HG03108 (cell line): ENCODE data around the gene LRRC8B.

Source experiments
- ATAC-seq: cut with Tn5 transposase; IDR thresholded peaks from one replicate; pipeline ENCODE4 v1.9.1; 2021; ENCODE audit warnings: moderate library complexity; ENCODE audit not compliant: unreplicated experiment

Gene LRRC8B

DNA sequence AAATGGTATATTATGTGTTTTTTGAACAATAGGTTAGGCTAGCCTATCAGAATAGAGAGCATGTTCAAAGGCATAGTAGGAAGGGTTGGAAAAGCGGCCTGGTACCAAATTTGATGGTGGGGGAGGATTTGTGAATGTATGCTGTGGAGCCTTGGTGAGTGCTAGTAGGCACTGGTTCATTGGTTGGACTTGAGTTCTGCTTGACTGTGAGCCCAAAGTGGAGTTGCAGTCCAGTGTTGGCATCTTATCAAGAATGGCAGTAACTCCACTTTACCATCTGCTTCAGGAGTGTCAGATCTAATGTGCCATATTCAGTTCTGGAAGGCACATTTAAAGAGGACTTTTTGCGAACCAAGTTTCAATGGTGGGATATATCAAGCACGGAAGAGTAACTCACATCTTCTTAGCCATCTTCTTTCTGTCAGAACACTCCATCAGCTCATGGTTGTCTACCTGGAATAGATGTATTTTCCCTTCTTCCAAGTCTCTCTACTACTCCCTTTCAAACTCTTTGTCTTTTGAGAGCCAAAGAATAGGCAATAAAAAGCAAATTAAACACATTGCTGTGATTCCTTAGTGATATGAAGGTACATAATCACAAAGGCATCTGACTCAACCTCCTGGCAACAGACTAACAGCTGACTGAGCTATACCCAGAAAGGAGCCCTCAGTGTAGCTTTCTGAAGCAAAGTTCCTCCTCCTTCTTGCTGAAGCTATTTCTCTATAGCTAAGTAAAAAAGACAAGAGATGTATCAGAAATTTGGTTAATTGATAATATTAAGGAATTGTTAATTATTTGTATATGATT, 21.7 kb downstream of the LRRC8B start:
- ATAC-seq: no peak

DNA sequence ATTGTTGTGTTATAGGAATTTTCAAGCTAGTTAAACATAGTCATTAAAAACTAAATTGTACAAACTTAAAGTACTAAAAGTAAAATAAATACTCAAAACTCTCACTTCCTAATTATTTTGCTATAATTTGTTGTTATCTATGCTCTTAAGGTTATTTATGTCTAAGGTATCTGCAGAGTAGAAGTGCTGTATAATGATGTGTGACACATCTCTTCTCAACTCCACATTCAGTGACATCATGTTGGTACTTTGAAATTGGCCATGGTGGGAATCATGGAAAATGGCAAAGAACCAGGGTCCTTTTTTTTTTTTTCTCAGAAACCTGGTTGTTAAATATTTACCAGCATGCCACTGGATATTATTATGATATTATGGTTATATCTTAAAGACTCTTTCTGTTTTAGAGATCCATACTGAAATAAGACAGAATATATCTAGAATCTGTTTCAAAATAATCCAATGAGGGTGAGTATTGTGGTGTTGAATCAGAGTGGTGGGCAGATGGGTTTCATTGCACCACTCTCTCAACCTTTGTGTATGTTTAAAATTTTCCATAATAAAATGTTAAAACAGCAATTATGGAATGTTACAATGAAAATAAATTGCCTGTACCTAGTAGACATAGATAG, 22.4 kb downstream of the LRRC8B start:
- no peak for ATAC-seq

DNA sequence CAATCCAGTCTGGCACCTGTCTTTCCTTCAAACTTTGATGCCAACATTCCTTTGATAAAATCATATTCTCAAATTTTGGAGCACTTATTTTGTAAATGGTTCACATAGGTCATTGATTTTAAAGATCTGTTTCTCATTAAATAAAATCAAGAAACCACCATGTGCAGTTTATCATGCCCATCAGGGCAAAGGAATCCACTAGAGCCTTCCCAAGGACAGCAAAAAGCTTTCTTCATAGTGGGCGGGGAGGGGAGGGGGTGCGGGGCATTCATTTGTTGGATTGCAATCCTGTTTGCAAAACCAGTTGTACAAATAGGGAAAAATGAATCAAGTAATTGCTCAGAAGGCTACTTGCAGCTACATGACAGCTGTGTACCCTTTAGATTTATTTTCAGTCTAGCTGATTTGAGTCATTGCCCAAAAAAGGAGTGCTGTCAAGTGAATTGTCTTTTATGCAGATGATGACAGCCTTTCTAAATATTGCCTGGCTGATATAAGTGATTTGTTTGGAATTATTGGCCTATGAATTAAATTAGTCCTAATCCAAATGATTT, 23.0 kb downstream of the LRRC8B start:
- no peak for ATAC-seq

DNA sequence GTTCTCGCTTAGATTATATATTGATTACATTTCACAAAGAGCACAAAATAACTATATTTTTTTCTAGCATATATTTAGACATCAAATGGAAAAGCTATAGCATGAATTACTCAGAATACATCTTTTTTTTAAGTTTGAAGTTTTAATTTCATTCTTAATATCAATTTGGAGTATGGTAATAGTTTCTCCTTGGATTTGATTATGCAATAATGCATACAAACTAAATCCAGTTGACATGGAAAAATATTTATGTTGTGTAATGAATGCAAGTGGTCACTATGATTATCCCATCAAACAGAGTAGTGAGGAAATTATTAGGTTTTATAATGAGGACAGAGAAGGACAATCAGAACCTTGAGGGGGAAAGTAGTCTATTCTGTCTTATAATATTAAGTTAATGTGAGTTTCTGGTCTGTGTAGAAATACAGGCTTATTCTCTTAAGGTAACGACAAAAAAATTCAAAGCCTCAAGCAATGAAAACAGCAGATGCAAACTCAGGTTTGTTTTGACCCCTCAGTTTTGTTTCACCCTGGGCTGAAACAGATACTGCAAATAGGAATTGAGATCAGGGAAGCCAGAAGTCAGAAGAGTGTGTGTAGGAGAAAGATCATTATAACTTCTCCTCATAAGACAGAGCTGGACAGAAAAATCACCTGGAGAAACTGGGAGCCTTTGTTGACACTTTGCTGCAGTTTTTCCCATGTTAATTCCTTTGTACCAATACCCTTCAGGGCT, 23.7 kb downstream of the LRRC8B start:
- ATAC-seq: no peak

DNA sequence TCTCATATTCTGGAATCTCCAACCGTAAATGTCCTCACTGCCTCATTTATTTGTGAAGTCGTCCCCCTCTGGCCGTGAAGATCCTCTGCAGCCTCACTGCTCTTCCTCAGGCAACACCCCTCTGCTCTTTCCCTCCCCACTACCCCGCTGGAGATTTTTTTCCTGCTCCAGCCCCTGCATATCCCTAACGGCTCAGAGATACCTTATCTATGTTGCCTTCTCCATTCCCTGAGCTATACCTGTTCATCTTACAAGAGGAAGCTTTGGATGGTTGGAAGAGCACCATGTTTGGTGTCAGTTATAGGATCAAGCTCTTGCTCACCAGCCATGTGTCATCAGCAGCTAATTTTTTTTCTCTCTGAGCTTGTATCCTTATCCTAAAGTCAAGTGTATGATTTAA, 26.4 kb downstream of the LRRC8B start:
- no peak for ATAC-seq

DNA sequence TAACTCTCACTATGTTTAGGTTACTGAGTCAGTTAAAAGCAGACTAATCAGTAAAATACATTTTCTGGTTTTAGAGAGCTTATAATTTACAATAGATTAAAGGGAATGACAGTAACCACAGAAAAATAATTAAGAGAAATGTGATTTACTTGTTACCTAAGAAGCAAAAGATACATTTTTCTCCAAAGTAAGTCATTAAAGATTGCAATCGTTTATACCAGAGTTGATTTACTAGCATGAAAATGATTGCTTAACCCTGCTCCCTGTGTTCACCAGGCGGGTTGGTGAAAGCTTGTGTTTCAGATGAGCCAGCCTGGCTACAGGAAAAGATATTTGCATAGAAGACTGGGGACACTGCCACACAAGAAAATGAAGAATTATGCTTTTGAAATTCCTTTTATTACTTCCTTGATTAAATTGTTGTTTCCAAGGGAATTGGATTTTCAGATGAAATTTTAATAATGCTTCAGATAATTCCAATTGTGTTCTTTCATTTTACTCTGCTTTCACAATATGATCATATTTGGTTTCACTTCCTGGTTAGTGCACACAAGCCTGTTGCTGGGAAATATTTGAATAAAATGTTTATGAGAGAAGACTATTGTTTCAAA, 27.9 kb downstream of the LRRC8B start:
- peak; percentile 79 for ATAC-seq

DNA sequence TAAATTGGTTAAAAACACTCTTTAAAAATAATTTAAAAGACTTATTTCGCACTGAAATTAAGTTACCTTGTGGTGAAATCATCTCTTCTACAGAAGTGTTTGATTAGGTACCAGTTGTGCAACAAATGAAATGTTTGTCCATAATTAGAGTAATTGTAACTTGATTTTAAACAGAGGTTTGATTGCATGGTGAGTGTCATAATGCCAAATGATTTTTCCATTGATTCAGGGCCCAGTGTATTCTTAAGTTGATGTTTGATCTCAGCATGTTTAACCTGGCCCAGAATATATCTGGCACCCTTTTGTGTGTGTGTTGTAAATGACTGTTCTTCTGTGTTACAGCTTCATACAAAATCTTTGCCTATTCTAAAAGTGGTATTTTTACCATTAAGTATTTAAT, 28.5 kb downstream of the LRRC8B start:
- ATAC-seq: no peak

DNA sequence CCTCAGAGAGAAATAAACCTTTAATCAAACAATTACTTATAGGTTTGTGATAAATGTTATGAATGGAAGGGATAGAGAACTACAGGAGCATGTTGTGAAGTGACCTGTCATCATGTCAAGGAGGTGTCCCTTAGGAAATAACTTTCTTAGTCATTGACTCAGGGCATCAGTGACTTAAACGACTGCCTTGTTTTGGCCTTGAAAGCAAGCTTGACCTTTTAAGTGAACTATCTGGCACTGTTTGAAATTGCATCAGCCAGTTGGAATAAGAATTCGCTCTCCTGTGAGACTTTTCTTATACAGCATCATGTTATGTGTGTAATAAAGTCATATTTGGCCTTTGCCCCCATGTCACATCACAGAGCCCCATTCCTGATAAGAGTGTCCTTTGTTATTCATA, 30.9 kb downstream of the LRRC8B start:
- no peak for ATAC-seq

DNA sequence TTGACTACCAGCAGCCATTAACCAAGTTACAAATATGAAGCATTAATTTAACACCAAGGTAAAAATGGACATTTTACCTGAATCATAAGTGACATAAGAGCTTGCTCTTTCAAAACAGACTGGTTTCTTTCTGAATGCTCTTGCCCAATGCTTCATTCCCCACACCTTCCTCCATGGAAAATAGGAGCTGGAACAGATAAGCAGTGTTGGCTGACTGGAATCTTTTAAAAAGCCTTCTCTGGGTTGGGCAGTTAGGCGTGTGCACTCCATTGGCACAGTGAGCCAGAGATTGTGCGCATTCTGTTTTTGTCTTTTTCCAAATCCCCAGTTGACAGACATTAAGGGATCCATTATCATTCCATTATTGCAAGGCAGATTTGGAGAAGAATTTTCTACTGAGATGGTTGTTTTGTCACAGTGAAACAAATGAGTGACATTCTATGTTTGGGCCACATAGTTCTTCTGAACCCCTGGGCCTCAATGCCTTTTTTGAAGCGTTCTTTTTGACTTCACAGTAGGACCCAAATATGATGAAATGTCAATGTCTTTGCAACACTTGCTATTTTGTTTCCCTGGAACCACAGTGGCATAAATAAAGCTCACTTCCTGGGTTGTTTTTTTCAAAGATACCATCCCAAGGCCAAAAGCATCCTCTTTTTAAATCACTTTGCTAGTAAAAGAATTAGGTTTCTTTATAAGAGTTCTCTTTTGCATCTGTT, 32.3 kb downstream of the LRRC8B start:
- no peak for ATAC-seq

DNA sequence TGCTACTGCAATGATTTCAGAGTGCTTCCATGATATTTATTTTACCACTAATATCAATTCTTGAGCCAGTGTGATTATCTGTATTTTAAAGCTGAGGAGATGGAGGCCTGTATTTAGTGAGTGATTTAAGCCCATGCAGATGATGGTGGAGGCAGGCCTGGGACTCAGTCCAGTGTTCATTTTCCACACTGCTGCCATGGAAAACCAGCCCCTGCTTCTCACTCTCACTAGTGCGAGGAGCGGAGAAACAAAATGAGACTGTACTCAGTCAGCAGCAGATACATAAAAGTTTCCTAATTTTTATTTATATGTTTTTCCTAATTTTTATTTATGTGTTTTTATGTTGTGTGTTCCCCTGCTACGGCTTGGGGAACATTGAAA, 32.8 kb downstream of the LRRC8B start:
- no peak for ATAC-seq

DNA sequence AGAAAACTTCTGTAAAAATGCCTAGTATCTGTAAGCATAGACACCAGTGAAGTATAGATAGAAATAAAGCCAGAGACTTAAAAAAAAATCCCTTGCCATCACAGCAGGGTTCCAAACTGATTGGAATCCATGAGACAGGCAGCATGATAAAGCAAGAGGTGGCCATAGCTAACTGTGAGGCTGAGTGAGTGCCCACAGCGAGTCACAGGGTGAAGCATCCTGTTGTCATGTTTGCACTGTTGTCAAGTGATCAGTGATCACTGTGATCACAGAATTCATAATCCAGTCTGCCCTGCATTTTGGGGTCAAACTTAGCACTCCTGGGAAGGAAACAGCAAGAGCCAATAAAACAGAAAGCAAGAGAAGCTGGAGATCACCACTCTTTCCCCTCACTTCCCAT, 33.3 kb downstream of the LRRC8B start:
- ATAC-seq: no peak

DNA sequence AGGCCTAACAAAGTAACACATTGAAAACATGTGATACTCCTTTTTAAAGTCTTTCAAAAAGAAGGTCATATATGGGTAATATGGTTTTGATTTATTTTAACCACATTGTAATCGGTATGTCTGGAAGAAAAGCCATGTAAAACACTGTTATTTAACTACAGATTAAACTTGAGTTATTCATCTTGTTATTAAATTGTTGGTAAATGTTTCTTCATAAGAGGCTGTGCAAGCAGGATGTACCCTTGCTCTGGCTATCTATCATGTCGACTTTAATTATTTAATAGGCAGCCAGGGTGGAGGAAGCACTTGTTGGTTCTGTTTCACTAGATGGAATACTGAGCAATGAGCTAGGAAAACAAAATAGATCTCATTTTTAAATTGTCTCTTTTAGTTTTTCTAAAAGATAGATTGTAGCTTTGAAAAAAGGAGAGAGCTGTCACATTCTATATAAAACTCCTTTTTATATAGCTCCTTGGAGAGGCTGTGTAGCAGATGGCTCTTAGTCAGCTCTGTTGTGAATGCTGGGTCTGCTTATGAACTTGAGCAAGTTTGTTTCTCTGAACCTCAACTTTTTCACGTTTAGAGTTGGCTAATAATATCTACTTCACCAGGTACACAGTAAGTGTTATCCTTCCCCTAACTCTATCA, 39.5 kb downstream of the LRRC8B start:
- ATAC-seq: no peak

DNA sequence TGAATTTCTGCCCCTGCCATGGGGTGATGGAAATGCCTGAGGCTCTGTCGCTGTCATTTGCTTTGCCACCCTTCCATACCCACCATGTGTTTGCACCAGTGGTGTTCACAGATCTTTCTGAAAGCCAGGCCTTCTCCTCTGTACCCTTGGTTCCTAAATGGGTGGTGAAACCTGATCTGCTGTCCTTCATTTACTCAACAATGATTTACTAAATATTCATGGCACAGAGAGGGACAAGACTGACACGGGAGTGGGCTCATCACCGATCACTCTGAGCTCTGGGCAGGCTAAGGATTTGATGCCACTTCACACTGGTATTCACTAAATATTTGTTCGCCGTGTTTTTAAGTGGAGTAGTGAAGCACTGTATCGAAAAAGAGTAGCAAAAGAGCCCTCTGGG, 40.9 kb downstream of the LRRC8B start:
- ATAC-seq: no peak

DNA sequence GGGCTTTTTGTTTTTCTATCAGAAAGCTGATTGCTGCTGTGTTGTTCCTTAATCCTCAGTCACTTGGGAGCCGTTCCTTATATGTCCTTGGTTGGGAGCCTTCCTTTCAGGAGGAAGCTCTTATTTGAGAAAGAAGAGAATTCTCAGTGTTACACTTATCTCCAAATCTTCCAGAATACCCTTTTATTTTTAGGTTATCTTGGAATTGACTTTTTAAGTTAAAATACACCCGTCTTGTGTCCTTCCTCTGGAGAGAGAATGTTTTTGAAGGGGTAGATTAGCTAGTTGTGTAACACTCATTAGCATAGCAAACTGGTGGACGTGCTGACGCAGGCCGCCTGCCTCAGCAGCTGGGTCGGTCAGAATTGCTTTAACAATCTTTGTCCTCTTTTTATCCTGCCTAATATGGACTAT, 42.1 kb downstream of the LRRC8B start:
- no peak for ATAC-seq

DNA sequence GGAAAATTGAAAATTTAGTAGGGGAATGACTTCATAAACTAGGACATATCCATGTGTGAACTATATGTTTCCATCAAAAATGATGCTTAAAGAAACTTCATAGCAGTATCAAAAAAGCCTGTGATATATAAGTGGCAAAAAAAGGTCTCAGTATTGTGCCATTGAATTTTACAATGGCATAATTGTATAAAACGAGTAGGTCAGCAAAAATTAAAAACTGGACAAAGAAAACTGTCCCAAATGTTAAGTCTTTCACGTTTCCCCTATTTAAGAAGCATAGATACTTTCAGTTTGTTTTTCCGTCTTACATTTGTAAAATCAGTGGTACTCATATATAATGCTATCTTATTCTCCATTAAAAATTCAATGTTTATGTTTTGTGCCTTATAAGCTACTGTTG, 43.2 kb downstream of the LRRC8B start:
- ATAC-seq: no peak

DNA sequence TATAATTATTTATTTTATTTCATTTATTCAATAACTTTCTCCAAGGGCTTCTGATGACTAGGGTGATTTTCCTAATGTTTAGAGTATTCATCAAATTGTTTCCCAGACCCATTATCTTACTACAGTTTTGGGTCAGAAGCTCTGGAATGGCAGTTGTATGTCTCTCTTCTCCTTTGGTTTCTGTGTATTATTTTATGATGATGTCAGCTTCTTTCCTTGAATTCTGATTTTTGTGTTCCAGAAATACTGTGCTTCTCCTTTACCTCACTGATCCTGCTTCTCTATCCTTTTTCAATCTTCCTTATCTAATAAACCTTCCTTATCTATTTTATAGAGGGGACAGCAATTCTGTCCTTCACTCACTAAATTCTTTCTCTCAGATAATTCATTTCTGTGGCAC, 48.8 kb downstream of the LRRC8B start:
- ATAC-seq: no peak

DNA sequence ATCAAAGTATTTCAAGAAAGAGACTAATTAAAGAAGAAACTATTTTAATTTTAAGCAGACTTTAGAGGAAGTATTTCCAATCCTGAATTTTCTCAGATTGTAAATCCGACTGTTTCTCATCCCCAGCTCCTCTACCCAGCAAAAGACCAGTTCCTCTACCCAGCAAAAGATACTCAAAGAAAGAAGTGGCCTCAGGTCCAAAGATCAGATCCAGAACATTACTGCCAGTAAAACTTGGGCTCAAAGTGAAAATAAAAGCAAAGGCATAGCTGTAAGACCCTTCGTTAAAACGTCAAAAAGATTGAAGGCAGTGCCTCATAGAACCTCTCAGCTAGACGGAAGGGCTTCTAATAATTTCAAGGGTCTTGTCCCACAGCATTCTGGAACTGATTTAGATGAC, 50.0 kb downstream of the LRRC8B start:
- no peak for ATAC-seq

DNA sequence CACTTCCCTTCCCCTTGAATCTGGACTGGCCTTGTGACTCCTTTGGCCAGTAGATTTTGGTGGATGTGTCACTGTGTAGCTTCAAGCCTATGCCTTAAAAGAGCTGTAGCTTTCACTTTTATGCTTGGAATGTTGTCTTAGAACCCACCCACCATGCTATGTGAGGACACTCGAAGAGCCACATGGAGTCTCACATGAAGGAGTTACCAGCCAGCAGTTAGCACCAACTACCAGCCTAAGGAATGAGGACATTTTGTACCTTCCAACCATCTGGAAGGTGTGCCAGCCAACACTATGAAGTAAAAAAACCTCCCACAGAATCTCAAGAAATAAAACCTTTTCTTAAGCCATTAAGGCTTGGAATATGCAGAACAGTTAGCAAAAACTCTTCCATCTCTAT, 50.6 kb downstream of the LRRC8B start:
- no peak for ATAC-seq

DNA sequence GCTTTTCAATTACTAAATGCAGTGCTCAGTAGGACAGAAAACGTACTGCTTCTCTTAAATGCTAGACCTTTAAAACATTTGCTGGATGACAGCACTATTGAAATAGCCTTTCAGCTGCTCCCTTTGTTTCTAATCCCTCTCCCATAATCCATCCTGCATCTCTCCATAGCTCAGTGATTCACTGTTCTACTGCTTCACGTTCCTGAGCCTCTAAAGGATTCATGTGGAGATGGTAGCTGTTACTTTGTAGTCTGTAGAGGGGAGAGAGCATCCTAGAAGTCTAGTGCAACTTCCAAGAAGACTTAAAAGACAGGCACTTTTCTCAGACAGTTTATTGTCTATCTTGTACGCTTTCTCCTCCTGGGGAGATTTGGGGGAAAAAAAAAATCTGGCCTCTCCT, 51.4 kb downstream of the LRRC8B start:
- no peak for ATAC-seq

DNA sequence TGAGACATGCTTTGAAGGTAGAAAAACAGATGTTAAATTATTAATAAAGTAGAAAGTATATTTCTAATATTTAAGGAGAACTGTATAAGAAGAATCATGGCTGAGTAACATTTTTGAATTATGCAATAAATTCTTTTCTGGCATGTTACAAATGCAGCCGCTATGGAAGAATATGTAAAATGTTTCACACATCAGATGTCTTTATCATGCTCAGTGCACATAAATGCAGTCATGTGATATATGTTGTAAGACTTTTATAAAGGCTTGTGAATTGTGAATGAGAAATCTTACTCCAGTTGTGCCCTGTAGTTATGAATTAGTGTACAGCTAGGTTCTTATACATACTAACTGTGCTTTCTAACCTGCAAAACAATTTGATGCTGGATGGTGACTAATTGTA, 53.5 kb downstream of the LRRC8B start:
- no peak for ATAC-seq
